Colonic mucosa (tissue), 4 donors: ENCODE data around the gene TPM1. TPM values are rescaled to one million over a fixed set of nuclear protein-coding genes. Genes with fewer than 3 reads are reported as not detected.

ENCODE experiments used
- DNase-seq: peaks from one replicate; pipeline ENCODE4 v3.0.0-alpha.2; 2020
- H3K27ac ChIP-seq: fragments of 200-600 bp; one replicate; pipeline ENCODE4 v1.8.0; 2021
- H3K27me3 ChIP-seq: fragments of 200-600 bp; one replicate; pipeline ENCODE4 v1.8.0; 2021
- H3K36me3 ChIP-seq: fragments of 200-600 bp; one replicate; pipeline ENCODE4 v1.8.0; 2021
- H3K4me1 ChIP-seq: fragments of 200-600 bp; one replicate; pipeline ENCODE4 v1.8.0; 2021; ENCODE audit warnings: mild to moderate bottlenecking
- H3K4me3 ChIP-seq: fragments of 200-600 bp; one replicate; pipeline ENCODE4 v1.8.0; 2021
- H3K9ac ChIP-seq, 2 donors: one replicate each; pipeline ENCODE4 v1.7.0; 2013; ENCODE audit warnings: control low read depth in 2 of 2, low read depth in 2 of 2, low read length in 2 of 2
- H3K9me3 ChIP-seq: fragments of 200-600 bp; one replicate; pipeline ENCODE4 v1.8.0; 2021
- CTCF ChIP-seq: fragments of 200-600 bp; IDR thresholded peaks from one replicate; pipeline ENCODE4 v1.8.0; 2022; ENCODE audit warnings: antibody characterized with exemption, mild to moderate bottlenecking
- intact Hi-C: fragments of 100-400 bp; cut with DNase I; formaldehyde crosslinking; loops from one replicate; pipeline ENCODE4 v1.14.1; 2022
- total RNA-seq, 2 donors: library from RNA; stranded (reverse); fragmentation: NEBNext Ultra II Directional in 1 of 2; extraction: Animal tissue kit (Norgen Biotek cat#: 25700) in 1 of 2; gene quantifications; one replicate each; pipeline ENCODE4 v1.2.1, GENCODE V29; 2021
- donor health status: healthy.
- donor health status: DM: no; HTN: no; CAD: no.
- donor health status: DM: no; HTN: no; CAD: no.

The TPM1 gene
- total RNA-seq, 2 donors from 2014 or later, result 423 to 769 TPM

- no peak for DNase-seq
- no peaks in the 10 kb centered on the region for H3K27me3 ChIP-seq
- no peaks in the 10 kb centered on the region for H3K9me3 ChIP-seq
- no peaks in the 10 kb centered on the region for H3K36me3 ChIP-seq
- no peak for TF ChIP-seq CTCF
- H3K27ac ChIP-seq, result no peak overlapping the region
- no peak overlapping the region for H3K4me3 ChIP-seq
- H3K9ac ChIP-seq, result no peak overlapping the region
- intact Hi-C loops, result no loop called here
- H3K4me1 ChIP-seq, result no peaks in the 10 kb centered on the region
Measured at GRCh38 chr15:63083044-63083443, 40.5 kb downstream of the TPM1 start.

- Histone ChIP-seq H3K9me3 (no peaks in the 10 kb centered on the region), H3K4me1 (no peaks in the 10 kb centered on the region), H3K27me3 (no peaks in the 10 kb centered on the region), H3K27ac (no peak overlapping the region), H3K36me3 (no peaks in the 10 kb centered on the region), H3K4me3 (no peak overlapping the region), H3K9ac (no peak overlapping the region)
- DNase-seq, result no peak
- no peak for TF ChIP-seq CTCF
- intact Hi-C loops, result no loop called here
Measured at GRCh38 chr15:63083541-63083940, 41.0 kb downstream of the TPM1 start.

- Histone ChIP-seq H3K27me3 (no peaks in the 10 kb centered on the region), H3K4me3 (no peak overlapping the region), H3K9ac (no peak overlapping the region), H3K9me3 (no peaks in the 10 kb centered on the region), H3K36me3 (no peaks in the 10 kb centered on the region), H3K4me1 (no peaks in the 10 kb centered on the region), H3K27ac (no peak overlapping the region)
- DNase-seq, result no peak
- TF ChIP-seq CTCF, result no peak
- intact Hi-C loops, result no loop called here
Measured at GRCh38 chr15:63084806-63085205, 42.3 kb downstream of the TPM1 start.

- Histone ChIP-seq H3K36me3 (no peaks in the 10 kb centered on the region), H3K9me3 (no peaks in the 10 kb centered on the region), H3K27me3 (no peaks in the 10 kb centered on the region), H3K9ac (no peak overlapping the region), H3K27ac (no peak overlapping the region), H3K4me1 (no peaks in the 10 kb centered on the region), H3K4me3 (no peak overlapping the region)
- intact Hi-C loops, result no loop called here
- no peak for DNase-seq
- no peak for TF ChIP-seq CTCF
Measured at GRCh38 chr15:63085289-63085688, 42.7 kb downstream of the TPM1 start.

- Histone ChIP-seq H3K9me3 (no peaks in the 10 kb centered on the region), H3K4me3 (no peak overlapping the region), H3K4me1 (no peaks in the 10 kb centered on the region), H3K9ac (no peak overlapping the region), H3K36me3 (no peaks in the 10 kb centered on the region), H3K27me3 (no peaks in the 10 kb centered on the region), H3K27ac (no peak overlapping the region)
- intact Hi-C loops, result no loop called here
- DNase-seq, result no peak
- no peak for TF ChIP-seq CTCF
Measured at GRCh38 chr15:63086271-63086670, 43.7 kb downstream of the TPM1 start.

GRCh38 chr15:63086947-63087346 is 44.4 kb downstream of the TPM1 start:
- Histone ChIP-seq H3K4me3 (no peak overlapping the region), H3K9ac (no peak overlapping the region), H3K27ac (no peak overlapping the region), H3K4me1 (no peaks in the 10 kb centered on the region), H3K9me3 (no peaks in the 10 kb centered on the region), H3K36me3 (no peaks in the 10 kb centered on the region), H3K27me3 (no peaks in the 10 kb centered on the region)
- no peak for TF ChIP-seq CTCF
- DNase-seq, result no peak
- intact Hi-C loops, result no loop called here
